Bronchial smooth muscle cell (primary cell): ENCODE measurements around the gene MOCS3. TPM values are rescaled to one million over a fixed set of nuclear protein-coding genes. Genes with fewer than 3 reads are reported as not detected.

ENCODE experiments used
- total RNA-seq: library from RNA; depleted of rRNA; stranded (reverse); fragments of >200 nt; gene quantifications from 2 replicates; pipeline ENCODE4 v1.2.1, GENCODE V29; 2014

Gene MOCS3
- 7.6 and 8.7 TPM in 2 replicates for total RNA-seq

DNA sequence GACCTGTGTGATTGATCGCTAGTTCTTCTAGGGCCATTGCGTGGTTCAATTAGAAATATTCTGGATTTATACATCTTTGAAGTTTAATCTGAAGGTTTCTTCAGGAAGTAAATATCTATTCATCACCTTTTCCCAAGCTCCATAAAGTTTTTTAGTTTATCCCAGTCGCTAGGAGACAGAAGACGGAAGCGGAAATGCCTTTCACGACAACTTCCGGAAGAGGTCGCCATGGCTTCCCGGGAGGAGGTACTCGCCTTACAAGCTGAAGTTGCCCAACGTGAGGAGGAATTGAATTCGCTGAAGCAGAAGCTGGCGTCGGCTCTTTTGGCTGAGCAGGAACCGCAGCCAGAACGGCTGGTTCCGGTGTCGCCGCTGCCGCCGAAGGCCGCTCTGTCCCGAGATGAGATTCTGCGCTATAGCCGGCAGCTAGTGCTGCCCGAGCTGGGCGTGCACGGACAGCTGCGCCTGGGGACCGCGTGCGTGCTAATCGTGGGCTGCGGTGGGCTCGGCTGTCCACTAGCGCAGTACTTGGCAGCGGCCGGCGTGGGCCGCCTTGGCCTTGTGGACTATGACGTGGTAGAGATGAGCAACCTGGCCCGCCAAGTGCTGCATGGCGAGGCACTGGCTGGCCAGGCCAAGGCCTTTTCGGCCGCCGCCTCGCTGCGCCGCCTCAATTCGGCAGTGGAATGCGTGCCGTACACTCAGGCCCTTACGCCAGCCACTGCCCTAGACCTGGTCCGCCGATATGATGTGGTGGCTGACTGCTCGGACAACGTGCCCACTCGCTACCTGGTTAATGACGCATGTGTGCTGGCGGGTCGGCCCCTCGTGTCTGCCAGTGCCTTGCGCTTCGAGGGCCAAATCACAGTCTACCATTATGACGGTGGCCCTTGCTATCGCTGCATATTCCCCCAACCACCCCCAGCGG is at the start of gene MOCS3:
Gene MOCS3, plus strand, starts transcription at position 204 of the 928 bp plus-strand sequence. Its CDS starts 25 bp downstream, at position 229.

GRCh38 chr20:50931306-50932015 is 27.2 kb upstream of the MOCS3 start, which contains the start of gene ADNP:
TSS of gene ADNP (minus strand) at chr20:50931437. CDS start at chr20:50903996, 27,441 bp downstream.

GRCh38 chr20:50957798-50958614 is 612 bp upstream of the MOCS3 start, which contains the start of gene DPM1:
TSS of gene DPM1 (minus strand) at chr20:50958532. CDS start at chr20:50958523, 9 bp downstream.

Other genes starting within 250 kb of the MOCS3 start
- gene PARD6B, start 227.2 kb upstream of the MOCS3 start, total RNA-seq: 0.26 and 0.47 TPM in 2 replicates
- 11.0 and 15.5 TPM in 2 replicates for gene BCAS4, start 163.8 kb upstream of the MOCS3 start, total RNA-seq
- gene ADNP, start 27.4 kb upstream of the MOCS3 start, total RNA-seq: 24.8 and 25.7 TPM in 2 replicates
- 55.0 and 61.7 TPM in 2 replicates for gene DPM1, start 286 bp upstream of the MOCS3 start, total RNA-seq
- gene KCNG1, start 64.3 kb downstream of the MOCS3 start, total RNA-seq: 5.5 and 10.6 TPM in 2 replicates